T-cell (primary cell): ENCODE measurements around the gene PDLIM4. TPM values are rescaled to one million over a fixed set of nuclear protein-coding genes. Genes with fewer than 3 reads are reported as not detected.

ENCODE experiments used
- ATAC-seq, 4 experiments: fragments of 200-7000 bp in 3 of 4; fragments of 150-1000 bp in 1 of 4; cut with Tn5 transposase; replicated peaks in 1 of 4; 1 replicate in 3 of 4; 2 replicates in 1 of 4; pipeline ENCODE4 v1.10.0; 2021; ENCODE audit warnings: moderate library complexity in 3 of 4, mild to moderate bottlenecking in 2 of 4, moderate number of reproducible peaks in 1 of 4
- CTCF ChIA-PET, 2 donors: fragments of 300-600 bp; sonication (Branson Sonifier 250); formaldehyde crosslinking; loops; one replicate each; lab custom pipeline; 2022; ENCODE audit warnings: antibody characterized with exemption in 2 of 2; lab: Charles Lee
- POLR2A ChIA-PET, 2 donors: fragments of 300-600 bp; sonication (Branson Sonifier 250); formaldehyde crosslinking; loops; one replicate each; lab custom pipeline; 2022; ENCODE audit warnings: antibody characterized with exemption in 2 of 2; lab: Charles Lee
- DNase-seq, 35 experiments: peaks; one replicate each; pipeline versions ENCODE4 v3.0.0 to v3.0.0-alpha.2; 2013 to 2023
- H3K27ac ChIP-seq: one replicate; pipeline ENCODE4 v1.5.1; 2013; ENCODE audit warnings: low read length
- H3K27me3 ChIP-seq, 2 experiments: replicated peaks in 1 of 2; 1 replicate in 1 of 2; 2 replicates in 1 of 2; pipeline versions ENCODE4 v1.6.1 to v1.7.0; 2013; ENCODE audit warnings: low read length in 1 of 2, mixed read lengths in 1 of 2; ENCODE audit not compliant: control insufficient read depth in 2 of 2, insufficient read depth in 2 of 2; ENCODE audit errors: extremely low read depth in 1 of 2
- H3K36me3 ChIP-seq, 2 donors: 1 replicate in 1 of 2; 2 replicates in 1 of 2; pipeline versions ENCODE4 v1.6.1 to v1.7.0; 2013; ENCODE audit warnings: low read length in 1 of 2; ENCODE audit not compliant: control insufficient read depth in 2 of 2, insufficient read depth in 1 of 2; ENCODE audit errors: extremely low read depth in 1 of 2
- H3K4me1 ChIP-seq, 2 experiments: 1 replicate in 1 of 2; 2 replicates in 1 of 2; pipeline versions ENCODE4 v1.6.1 to v1.7.0; 2013; ENCODE audit warnings: low read length in 2 of 2, mixed read lengths in 1 of 2; ENCODE audit not compliant: insufficient read depth in 2 of 2, control insufficient read depth in 1 of 2; ENCODE audit errors: extremely low read depth in 1 of 2
- H3K4me3 ChIP-seq, 2 donors: 1 replicate in 1 of 2; 2 replicates in 1 of 2; pipeline versions ENCODE4 v1.5.1 to v1.7.0; 2013; ENCODE audit warnings: mild to moderate bottlenecking in 2 of 2, low read length in 1 of 2, moderate library complexity in 1 of 2; ENCODE audit not compliant: control insufficient read depth in 1 of 2; ENCODE audit errors: extremely low read depth in 1 of 2
- H3K9me3 ChIP-seq: 2 replicates; pipeline ENCODE4 v1.7.0; 2013
- H3K27ac Mint-ChIP-seq, 2 donors: one replicate each; pipeline ENCODE4 v1.8.0; 2020 to 2021; ENCODE audit warnings: mild to moderate bottlenecking in 2 of 2, mixed read lengths in 2 of 2
- H3K27me3 Mint-ChIP-seq, 2 donors: one replicate each; pipeline ENCODE4 v1.8.0; 2021 to 2022; ENCODE audit warnings: mixed read lengths in 2 of 2
- H3K36me3 Mint-ChIP-seq: one replicate; pipeline ENCODE4 v1.8.0; 2021; ENCODE audit warnings: mixed read lengths
- H3K4me1 Mint-ChIP-seq, 3 donors: one replicate each; pipeline ENCODE4 v1.8.0; 2020 to 2022; ENCODE audit warnings: mixed read lengths in 3 of 3, mild to moderate bottlenecking in 1 of 3
- H3K4me3 Mint-ChIP-seq, 3 donors: one replicate each; pipeline ENCODE4 v1.8.0; 2020 to 2022; ENCODE audit warnings: mild to moderate bottlenecking in 3 of 3, mixed read lengths in 3 of 3, moderate library complexity in 3 of 3
- H3K9me3 Mint-ChIP-seq, 3 donors: one replicate each; pipeline ENCODE4 v1.8.0; 2020 to 2022; ENCODE audit warnings: mixed read lengths in 3 of 3
- WGBS: methylation state at CpG from one replicate; pipeline ENCODE4 v1.1.5; 2013; ENCODE audit warnings: missing lambda C conversion rate; ENCODE audit not compliant: insufficient coverage; 5-methylcytosine and 5-hydroxymethylcytosine counted together
- total RNA-seq, 35 experiments: library from RNA in 6 of 35; stranded (reverse) in 6 of 35; fragments of 120-200 nt in 1 of 35; gene quantifications; one replicate each; pipeline versions ENCODE4 v1.2.1 to v1.2.4 and lab custom pipeline; 2013 to 2026

Gene PDLIM4
- total RNA-seq, 5 donors from 2014 or later (not counting 1 experiment from before 2014, with no cell fraction given): not detected

- peaks cover 4 to 16% (median 9%) of the 10 kb centered on the region in 3 donors for H3K9me3 Mint-ChIP-seq
- H3K27ac ChIP-seq: no peak overlapping the region
- no peaks in the 10 kb centered on the region for H3K4me1 ChIP-seq
- whole genome bisulfite sequencing: 89% methylated on average over 4 of the region's 4 CpGs
- POLR2A ChIA-PET: no interaction called here
- CTCF ChIA-PET: no interaction called here
- H3K27ac Mint-ChIP-seq: no peak overlapping the region
- no peaks in the 10 kb centered on the region for H3K27me3 Mint-ChIP-seq
- H3K9me3 ChIP-seq: peaks cover 2% of the 10 kb centered on the region
- ATAC-seq (no peak), DNase-seq (no peak)
- H3K4me1 Mint-ChIP-seq: no peaks in the 10 kb centered on the region
- no peak overlapping the region for H3K4me3 ChIP-seq
- peaks cover 12% of the 10 kb centered on the region for H3K36me3 Mint-ChIP-seq
- H3K4me3 Mint-ChIP-seq: no peak overlapping the region
- H3K36me3 ChIP-seq: peaks cover 0 to 2% of the 10 kb centered on the region in 2 donors
- no peaks in the 10 kb centered on the region for H3K27me3 ChIP-seq
These were observed 51.2 kb downstream of the PDLIM4 start for GRCh38 chr5:132308701-132309100.

DNA sequence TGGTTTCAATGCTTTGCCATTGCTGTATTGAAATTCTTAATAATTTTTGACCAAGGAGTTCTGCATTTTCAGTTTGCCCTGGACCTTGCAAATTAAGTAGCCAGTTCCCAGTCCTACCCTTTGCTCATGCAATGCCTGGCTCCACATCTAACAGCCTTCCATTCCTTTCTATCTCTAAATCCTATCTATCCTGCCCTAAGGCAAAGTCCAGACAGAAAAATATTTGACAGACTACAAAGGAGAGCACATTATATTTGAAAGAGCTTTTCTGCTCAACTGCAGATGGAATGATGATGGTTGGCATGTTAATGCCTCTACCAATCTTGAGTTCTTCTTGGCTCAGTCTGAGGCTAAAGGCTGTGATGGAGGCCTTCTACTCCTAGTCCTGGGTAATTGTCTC is 52.2 kb downstream of the PDLIM4 start:
- Mint-ChIP-seq H3K4me3 (no peak overlapping the region), H3K27ac (no peak overlapping the region), H3K27me3 (no peaks in the 10 kb centered on the region), H3K9me3 (peaks cover 4 to 12% (median 6%) of the 10 kb centered on the region in 3 donors), H3K4me1 (no peaks in the 10 kb centered on the region), H3K36me3 (peaks cover 12% of the 10 kb centered on the region)
- DNase-seq: no peak
- CTCF ChIA-PET: no interaction called here
- H3K27ac ChIP-seq: no peak overlapping the region
- H3K36me3 ChIP-seq: peaks cover 0 to 4% of the 10 kb centered on the region in 2 donors
- H3K9me3 ChIP-seq: peaks cover 1% of the 10 kb centered on the region
- no peak overlapping the region for H3K4me3 ChIP-seq
- H3K4me1 ChIP-seq: no peaks in the 10 kb centered on the region
- ATAC-seq: no peak
- POLR2A ChIA-PET: no interaction called here
- H3K27me3 ChIP-seq: no peaks in the 10 kb centered on the region

GRCh38 chr5:132310141-132310834 is 52.8 kb downstream of the PDLIM4 start:
- H3K9me3 Mint-ChIP-seq: peaks cover 2 to 7% (median 3%) of the 10 kb centered on the region in 3 donors
- ChIA-PET CTCF (interaction anchor here in 1 of 2 donors (0.6 kb wide), 1 partner anchor 510 kb away, joined by 3 read pairs; no protein-coding TSS in a partner anchor), POLR2A (no interaction called here)
- Histone ChIP-seq H3K4me3 (no peak overlapping the region), H3K27me3 (no peaks in the 10 kb centered on the region), H3K4me1 (no peaks in the 10 kb centered on the region), H3K36me3 (peaks cover 0 to 4% of the 10 kb centered on the region in 2 donors), H3K9me3 (no peaks in the 10 kb centered on the region), H3K27ac (no peak overlapping the region)
- no peaks in the 10 kb centered on the region for H3K4me1 Mint-ChIP-seq
- no peak overlapping the region for H3K4me3 Mint-ChIP-seq
- 83% methylated on average over 11 of the region's 11 CpGs for WGBS
- no peak for ATAC-seq
- no peak for DNase-seq
- peaks cover 8% of the 10 kb centered on the region for H3K36me3 Mint-ChIP-seq
- H3K27me3 Mint-ChIP-seq: no peaks in the 10 kb centered on the region
- H3K27ac Mint-ChIP-seq: no peak overlapping the region

DNA sequence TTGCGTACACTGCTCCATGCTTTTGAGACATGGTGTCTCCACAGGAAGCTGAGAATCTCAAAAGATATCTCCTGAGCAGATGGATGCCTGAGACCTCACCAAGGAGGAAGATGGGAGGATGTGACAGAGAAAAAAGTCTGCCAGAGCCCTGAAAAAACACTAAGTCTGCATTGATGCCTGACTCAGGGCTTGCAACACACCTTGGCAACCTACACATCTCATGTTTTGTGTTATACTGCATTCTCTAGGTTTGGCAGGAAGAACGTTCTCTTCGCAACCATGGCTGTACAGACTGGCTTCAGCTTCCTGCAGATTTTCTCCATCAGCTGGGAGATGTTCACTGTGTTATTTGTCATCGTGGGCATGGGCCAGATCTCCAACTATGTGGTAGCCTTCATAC is 55.9 kb downstream of the PDLIM4 start:
- H3K9me3 Mint-ChIP-seq: no peaks in the 10 kb centered on the region
- POLR2A ChIA-PET: no interaction called here
- Histone ChIP-seq H3K36me3 (peaks cover 0 to 4% of the 10 kb centered on the region in 2 donors), H3K9me3 (no peaks in the 10 kb centered on the region), H3K4me3 (no peak overlapping the region), H3K27me3 (no peaks in the 10 kb centered on the region), H3K27ac (no peak overlapping the region), H3K4me1 (no peaks in the 10 kb centered on the region)
- H3K27ac Mint-ChIP-seq: no peak overlapping the region
- peaks cover 6% of the 10 kb centered on the region for H3K36me3 Mint-ChIP-seq
- CTCF ChIA-PET: no interaction called here
- no peaks in the 10 kb centered on the region for H3K27me3 Mint-ChIP-seq
- 95% methylated on average over 3 of the region's 4 CpGs for WGBS
- ATAC-seq (no peak), DNase-seq (no peak)
- H3K4me1 Mint-ChIP-seq: no peaks in the 10 kb centered on the region
- no peak overlapping the region for H3K4me3 Mint-ChIP-seq

GRCh38 chr5:132313961-132314432 is 56.5 kb downstream of the PDLIM4 start:
- H3K9me3 Mint-ChIP-seq: no peaks in the 10 kb centered on the region
- Histone ChIP-seq H3K4me1 (no peaks in the 10 kb centered on the region), H3K27me3 (no peaks in the 10 kb centered on the region), H3K27ac (no peak overlapping the region), H3K4me3 (no peak overlapping the region), H3K9me3 (no peaks in the 10 kb centered on the region), H3K36me3 (peaks cover 0 to 4% of the 10 kb centered on the region in 2 donors)
- H3K4me1 Mint-ChIP-seq: no peaks in the 10 kb centered on the region
- ATAC-seq: no peak
- no peak overlapping the region for H3K27ac Mint-ChIP-seq
- POLR2A ChIA-PET: no interaction called here
- H3K36me3 Mint-ChIP-seq: peaks cover 6% of the 10 kb centered on the region
- H3K4me3 Mint-ChIP-seq: no peak overlapping the region
- DNase-seq: no peak
- H3K27me3 Mint-ChIP-seq: no peaks in the 10 kb centered on the region
- 60% methylated on average over 1 of the region's 2 CpGs for WGBS
- CTCF ChIA-PET: no interaction called here

DNA sequence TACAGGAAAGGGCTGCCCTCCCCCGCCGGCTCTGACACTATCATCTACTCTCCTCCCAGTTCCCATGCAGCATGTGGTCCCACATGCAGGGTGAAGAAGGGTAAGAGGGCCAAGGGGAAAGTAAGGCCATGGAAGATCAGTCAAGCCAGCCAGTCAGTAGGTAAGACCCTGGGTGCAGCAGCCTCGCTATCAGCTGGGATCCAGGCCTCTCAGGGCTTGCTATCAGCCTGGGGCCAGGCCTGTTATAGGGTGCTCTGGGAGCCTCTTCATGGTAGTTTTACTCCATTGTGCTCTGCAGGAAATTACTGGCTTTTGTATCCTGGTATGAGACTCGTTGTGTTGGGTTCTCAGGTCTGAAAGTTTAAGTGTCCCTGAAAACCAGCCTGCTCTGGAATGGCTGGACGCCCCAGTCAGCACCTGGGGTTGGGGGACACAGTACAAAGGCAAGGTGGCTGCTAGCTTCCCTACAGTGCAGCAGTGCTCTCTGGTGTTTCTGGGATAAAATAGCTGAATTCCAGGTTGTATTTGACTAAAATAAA is 58.1 kb downstream of the PDLIM4 start:
- Mint-ChIP-seq H3K36me3 (peaks cover 6% of the 10 kb centered on the region), H3K27ac (no peak overlapping the region), H3K4me3 (no peak overlapping the region), H3K27me3 (no peaks in the 10 kb centered on the region), H3K9me3 (no peaks in the 10 kb centered on the region), H3K4me1 (no peaks in the 10 kb centered on the region)
- no peak for ATAC-seq
- H3K4me1 ChIP-seq: no peaks in the 10 kb centered on the region
- H3K4me3 ChIP-seq: no peak overlapping the region
- WGBS: 75% methylated on average over 3 of the region's 5 CpGs
- no peaks in the 10 kb centered on the region for H3K27me3 ChIP-seq
- ChIA-PET POLR2A (no interaction called here), CTCF (no interaction called here)
- no peak for DNase-seq
- H3K27ac ChIP-seq: no peak overlapping the region
- H3K36me3 ChIP-seq: peaks cover 0 to 4% of the 10 kb centered on the region in 2 donors
- no peaks in the 10 kb centered on the region for H3K9me3 ChIP-seq
